CD4-positive, alpha-beta T cell treated with Interleukin-2 at 100 ng/mL for 4 hours (primary cell): ENCODE measurements around the gene PCDHGB6.
"Not testable (repeated sequence)": the region's sequence is repeated elsewhere in the genome, so short reads cannot be mapped to it uniquely, and the experiment has no call there.

Experiments
- DNase-seq: peaks from one replicate; pipeline ENCODE4 v3.0.0-alpha.2; 2020; ENCODE audit warnings: low spot score

PCDHGB6 gene

DNA sequence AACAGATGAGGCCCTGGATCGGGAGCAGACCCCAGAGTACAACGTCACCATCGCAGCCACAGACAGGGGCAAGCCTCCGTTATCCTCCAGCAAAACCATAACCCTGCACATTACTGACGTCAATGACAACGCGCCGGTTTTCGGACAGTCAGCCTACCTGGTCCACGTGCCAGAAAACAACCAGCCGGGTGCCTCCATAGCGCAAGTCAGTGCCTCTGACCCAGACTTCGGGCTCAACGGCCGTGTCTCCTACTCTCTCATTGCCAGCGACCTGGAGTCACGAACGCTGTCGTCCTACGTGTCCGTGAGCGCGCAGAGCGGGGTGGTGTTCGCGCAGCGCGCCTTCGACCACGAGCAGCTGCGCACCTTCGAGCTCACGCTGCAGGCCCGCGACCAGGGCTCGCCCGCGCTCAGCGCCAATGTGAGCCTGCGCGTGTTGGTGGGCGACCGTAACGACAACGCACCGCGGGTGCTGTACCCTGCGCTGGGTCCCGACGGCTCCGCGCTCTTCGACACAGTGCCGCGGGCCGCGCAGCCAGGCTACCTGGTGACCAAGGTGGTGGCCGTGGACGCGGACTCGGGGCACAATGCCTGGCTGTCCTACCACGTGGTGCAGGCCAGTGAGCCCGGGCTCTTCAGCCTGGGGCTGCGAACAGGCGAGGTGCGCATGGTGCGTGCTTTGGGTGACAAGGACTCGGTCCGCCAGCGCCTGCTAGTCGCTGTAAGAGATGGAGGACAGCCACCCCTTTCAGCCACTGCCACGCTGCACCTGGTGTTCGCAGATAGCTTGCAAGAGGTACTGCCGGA lies 11.5 kb downstream of the PCDHGB6 start:
- no peak for DNase-seq

DNA sequence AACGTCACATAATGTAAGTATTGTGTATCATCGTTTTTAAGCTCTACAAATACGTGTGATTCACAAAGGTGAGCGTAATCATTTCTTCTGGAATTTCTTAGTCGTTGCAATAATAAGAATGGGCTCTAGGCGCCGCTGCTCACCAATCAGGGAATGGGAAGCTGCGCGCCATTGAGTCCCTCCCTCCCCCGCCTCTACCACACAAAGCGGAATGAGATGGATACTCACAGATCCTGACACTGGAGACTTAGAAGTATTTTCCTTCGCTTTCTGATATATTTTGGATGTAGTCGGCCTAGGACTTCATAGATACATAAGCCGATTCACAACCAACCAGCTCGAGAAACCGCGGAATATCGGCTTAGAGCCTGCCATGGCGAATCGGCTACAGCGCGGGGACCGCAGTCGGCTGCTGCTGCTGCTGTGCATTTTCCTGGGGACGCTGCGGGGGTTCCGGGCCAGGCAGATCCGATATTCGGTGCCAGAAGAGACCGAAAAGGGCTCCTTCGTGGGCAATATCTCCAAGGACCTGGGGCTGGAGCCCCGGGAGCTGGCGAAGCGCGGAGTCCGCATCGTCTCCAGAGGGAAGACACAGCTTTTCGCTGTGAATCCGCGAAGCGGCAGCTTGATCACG lies 13.2 kb downstream of the PCDHGB6 start, which contains the start of gene PCDHGA11:
Gene PCDHGA11, plus strand, starts transcription at position 197 of the 634 bp plus-strand sequence. Its CDS starts 177 bp downstream, at position 374.
- DNase-seq = peak; percentile 44

DNA sequence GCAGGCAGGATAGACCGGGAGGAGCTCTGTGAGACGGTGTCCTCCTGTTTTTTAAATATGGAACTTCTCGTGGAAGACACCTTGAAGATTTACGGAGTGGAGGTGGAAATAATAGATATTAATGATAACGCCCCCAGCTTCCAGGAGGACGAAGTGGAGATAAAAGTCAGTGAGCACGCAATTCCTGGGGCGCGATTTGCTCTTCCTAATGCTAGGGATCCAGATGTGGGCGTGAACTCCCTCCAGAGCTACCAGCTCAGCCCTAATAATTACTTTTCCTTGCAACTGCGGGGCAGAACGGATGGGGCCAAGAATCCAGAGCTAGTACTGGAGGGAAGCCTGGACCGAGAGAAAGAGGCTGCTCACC lies 13.7 kb downstream of the PCDHGB6 start:
- no peak for DNase-seq

DNA sequence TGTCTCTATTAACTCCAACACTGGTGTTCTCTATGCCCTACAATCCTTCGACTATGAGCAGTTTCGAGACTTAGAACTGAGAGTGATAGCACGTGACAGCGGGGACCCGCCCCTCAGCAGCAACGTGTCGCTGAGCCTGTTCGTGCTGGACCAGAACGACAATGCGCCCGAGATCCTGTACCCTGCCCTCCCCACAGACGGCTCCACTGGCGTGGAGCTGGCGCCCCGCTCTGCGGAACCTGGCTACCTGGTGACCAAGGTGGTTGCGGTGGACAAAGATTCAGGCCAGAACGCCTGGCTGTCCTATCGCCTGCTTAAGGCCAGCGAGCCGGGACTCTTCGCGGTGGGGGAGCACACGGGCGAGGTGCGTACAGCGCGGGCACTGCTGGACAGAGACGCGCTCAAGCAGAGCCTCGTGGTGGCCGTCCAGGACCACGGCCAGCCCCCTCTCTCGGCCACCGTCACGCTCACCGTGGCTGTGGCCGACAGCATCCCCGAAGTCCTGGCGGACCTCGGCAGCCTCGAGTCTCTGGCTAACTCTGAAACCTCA lies 15.0 kb downstream of the PCDHGB6 start:
- DNase-seq = no peak

- no peak for DNase-seq
These were observed 20.1 kb downstream of the PCDHGB6 start for GRCh38 chr5:141427783-141428426.

DNA sequence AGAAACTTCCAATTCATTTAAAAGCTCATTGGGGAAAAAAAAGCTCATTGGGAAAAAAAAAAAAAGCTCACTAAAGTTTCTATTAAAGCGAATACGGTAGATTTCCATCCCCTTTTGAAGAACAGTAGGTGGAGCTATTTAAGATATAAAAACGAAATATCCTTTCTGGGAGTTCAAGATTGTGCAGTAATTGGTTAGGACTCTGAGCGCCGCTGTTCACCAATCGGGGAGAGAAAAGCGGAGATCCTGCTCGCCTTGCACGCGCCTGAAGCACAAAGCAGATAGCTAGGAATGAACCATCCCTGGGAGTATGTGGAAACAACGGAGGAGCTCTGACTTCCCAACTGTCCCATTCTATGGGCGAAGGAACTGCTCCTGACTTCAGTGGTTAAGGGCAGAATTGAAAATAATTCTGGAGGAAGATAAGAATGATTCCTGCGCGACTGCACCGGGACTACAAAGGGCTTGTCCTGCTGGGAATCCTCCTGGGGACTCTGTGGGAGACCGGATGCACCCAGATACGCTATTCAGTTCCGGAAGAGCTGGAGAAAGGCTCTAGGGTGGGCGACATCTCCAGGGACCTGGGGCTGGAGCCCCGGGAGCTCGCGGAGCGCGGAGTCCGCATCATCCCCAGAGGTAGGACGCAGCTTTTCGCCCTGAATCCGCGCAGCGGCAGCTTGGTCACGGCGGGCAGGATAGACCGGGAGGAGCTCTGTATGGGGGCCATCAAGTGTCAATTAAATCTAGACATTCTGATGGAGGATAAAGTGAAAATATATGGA lies 22.7 kb downstream of the PCDHGB6 start, which contains the start of gene PCDHGA12:
Gene PCDHGA12, plus strand, starts transcription at position 176 of the 782 bp plus-strand sequence. Its CDS starts 253 bp downstream, at position 429.
- DNase-seq = peak; percentile 14

DNA sequence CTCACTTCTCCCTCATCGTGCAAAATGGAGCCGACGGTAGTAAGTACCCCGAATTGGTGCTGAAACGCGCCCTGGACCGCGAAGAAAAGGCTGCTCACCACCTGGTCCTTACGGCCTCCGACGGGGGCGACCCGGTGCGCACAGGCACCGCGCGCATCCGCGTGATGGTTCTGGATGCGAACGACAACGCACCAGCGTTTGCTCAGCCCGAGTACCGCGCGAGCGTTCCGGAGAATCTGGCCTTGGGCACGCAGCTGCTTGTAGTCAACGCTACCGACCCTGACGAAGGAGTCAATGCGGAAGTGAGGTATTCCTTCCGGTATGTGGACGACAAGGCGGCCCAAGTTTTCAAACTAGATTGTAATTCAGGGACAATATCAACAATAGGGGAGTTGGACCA lies 23.5 kb downstream of the PCDHGB6 start:
- DNase-seq = no peak

GRCh38 chr5:141432308-141432707 lies 24.5 kb downstream of the PCDHGB6 start:
- not testable (repeated sequence) for DNase-seq

- DNase-seq = not testable (repeated sequence)
These were observed 24.9 kb downstream of the PCDHGB6 start for GRCh38 chr5:141432726-141433125.

DNA sequence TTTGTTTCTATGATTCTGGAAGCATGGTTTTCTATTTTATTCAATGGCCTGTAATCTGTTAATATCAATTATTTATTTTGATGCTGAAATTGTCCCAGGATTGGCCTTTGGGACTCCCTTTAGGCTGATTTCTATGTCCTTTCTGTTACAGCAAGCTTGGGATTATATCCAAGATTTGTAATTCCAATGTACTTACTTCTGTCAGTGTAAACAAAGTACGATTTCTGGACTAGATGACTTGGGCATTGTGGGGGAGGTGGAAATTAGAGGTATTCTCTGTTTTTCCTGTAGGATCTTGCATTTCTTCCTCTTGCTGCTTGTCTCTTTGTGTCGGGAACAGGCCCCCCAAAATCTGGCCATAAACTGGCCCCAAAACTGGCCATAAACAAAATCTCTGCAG lies 26.2 kb downstream of the PCDHGB6 start:
- DNase-seq = no peak

- DNase-seq = no peak
These were observed 29.4 kb downstream of the PCDHGB6 start for GRCh38 chr5:141437221-141437620.

- DNase-seq = no peak
These were observed 31.8 kb downstream of the PCDHGB6 start for GRCh38 chr5:141439411-141440141.

GRCh38 chr5:141440341-141440740 lies 32.5 kb downstream of the PCDHGB6 start:
- no peak for DNase-seq

GRCh38 chr5:141441571-141442170 lies 33.9 kb downstream of the PCDHGB6 start:
- no peak for DNase-seq
